D721Med (cell line): ENCODE data around the gene C4BPB.

Experiments used
- DNase-seq: peaks from one replicate; pipeline ENCODE4 v3.0.0; 2011; ENCODE audit warnings: low spot score; ENCODE audit not compliant: insufficient read length
- FAIRE-seq: peaks from 2 replicates; lab custom pipeline; 2011; peaks lifted over from hg19 to GRCh38; lab: Jason Lieb, UNC
- CTCF ChIP-seq: IDR thresholded peaks from 2 replicates; pipeline ENCODE4 v1.5.1; 2012; ENCODE audit warnings: mild to moderate bottlenecking, control low read depth; ENCODE audit not compliant: insufficient read depth; ENCODE audit errors: missing control alignments

The C4BPB gene

GRCh38 chr1:207069858-207070506 is 18.7 kb upstream of the C4BPB start:
- no peak for FAIRE-seq
- DNase-seq, result no peak
- TF ChIP-seq CTCF, result no peak

- no peak for DNase-seq
- TF ChIP-seq CTCF, result no peak
- no peak for FAIRE-seq
Measured at GRCh38 chr1:207070811-207071210, 17.8 kb upstream of the C4BPB start.

GRCh38 chr1:207071426-207071825 is 17.2 kb upstream of the C4BPB start:
- FAIRE-seq, result no peak
- TF ChIP-seq CTCF, result no peak
- no peak for DNase-seq

- no peak for TF ChIP-seq CTCF
- DNase-seq (no peak), FAIRE-seq (no peak)
Measured at GRCh38 chr1:207072233-207072632, 16.4 kb upstream of the C4BPB start.

GRCh38 chr1:207073906-207074820 is 14.5 kb upstream of the C4BPB start:
- TF ChIP-seq CTCF, result no peak
- FAIRE-seq, result no peak
- DNase-seq, result no peak

- DNase-seq, result no peak
- FAIRE-seq, result no peak
- TF ChIP-seq CTCF, result no peak
Measured at GRCh38 chr1:207076181-207076955, 12.3 kb upstream of the C4BPB start.
